ENCODE data around the gene UBAC1. TPM values are rescaled to one million over a fixed set of nuclear protein-coding genes. Genes with fewer than 3 reads are reported as not detected.
"Not testable (repeated sequence)": the region's sequence is repeated elsewhere in the genome, so short reads cannot be mapped to it uniquely, and the experiment has no call there.

Gene UBAC1
- total and polyA plus RNA-seq, 12 donors = 73.8 to 172 (median 85.5) TPM

DNA sequence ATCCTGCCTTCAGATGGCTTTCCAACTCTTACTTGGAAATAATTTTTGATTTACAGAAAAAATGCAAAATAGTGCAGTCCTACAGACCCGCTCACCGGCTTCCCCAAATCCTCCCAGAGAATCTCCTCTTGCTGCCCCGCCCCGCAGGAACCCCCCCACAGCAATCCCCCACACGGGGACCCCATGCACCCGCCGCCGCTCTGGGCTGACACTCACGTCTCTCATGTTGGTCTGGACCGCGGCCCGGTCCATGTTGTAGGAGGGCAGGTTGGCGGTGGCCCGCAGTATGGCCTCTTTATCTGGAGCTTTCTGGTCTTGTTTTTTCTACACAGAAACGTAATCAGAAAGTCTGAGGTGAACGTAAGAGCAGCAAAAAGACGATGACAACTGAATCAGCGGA, 13.6 kb downstream of the UBAC1 start:
- TF ChIP-seq, protein P1, sequence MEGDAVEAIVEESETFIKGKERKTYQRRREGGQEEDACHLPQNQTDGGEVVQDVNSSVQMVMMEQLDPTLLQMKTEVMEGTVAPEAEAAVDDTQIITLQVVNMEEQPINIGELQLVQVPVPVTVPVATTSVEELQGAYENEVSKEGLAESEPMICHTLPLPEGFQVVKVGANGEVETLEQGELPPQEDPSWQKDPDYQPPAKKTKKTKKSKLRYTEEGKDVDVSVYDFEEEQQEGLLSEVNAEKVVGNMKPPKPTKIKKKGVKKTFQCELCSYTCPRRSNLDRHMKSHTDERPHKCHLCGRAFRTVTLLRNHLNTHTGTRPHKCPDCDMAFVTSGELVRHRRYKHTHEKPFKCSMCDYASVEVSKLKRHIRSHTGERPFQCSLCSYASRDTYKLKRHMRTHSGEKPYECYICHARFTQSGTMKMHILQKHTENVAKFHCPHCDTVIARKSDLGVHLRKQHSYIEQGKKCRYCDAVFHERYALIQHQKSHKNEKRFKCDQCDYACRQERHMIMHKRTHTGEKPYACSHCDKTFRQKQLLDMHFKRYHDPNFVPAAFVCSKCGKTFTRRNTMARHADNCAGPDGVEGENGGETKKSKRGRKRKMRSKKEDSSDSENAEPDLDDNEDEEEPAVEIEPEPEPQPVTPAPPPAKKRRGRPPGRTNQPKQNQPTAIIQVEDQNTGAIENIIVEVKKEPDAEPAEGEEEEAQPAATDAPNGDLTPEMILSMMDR (IDR thresholded peaks at IDR 0.05) = no peak
- H3K36me3 ChIP-seq = peaks cover 0 to 100% (median 67%) of the 10 kb centered on the region in 9 donors
- H3K27ac ChIP-seq = no peak overlapping the region
- ATAC-seq = no peak
- WGBS, 2 donors = 89 to 93% methylated on average over 18 of the region's 18 CpGs
- DNase-seq = no peak
- no peak overlapping the region for H3K4me3 ChIP-seq
- H3K9me3 ChIP-seq = no peaks in the 10 kb centered on the region
- H3K4me1 ChIP-seq = peaks cover 0 to 10% (median under 1%) of the 10 kb centered on the region in 9 donors
- intact Hi-C loops (cut with DNase I) = loop anchor here in 1 of 10 donors (5.0 kb wide), 1 partner anchor 35 kb away; no protein-coding TSS in a partner anchor
- no peaks in the 10 kb centered on the region for H3K27me3 ChIP-seq

DNA sequence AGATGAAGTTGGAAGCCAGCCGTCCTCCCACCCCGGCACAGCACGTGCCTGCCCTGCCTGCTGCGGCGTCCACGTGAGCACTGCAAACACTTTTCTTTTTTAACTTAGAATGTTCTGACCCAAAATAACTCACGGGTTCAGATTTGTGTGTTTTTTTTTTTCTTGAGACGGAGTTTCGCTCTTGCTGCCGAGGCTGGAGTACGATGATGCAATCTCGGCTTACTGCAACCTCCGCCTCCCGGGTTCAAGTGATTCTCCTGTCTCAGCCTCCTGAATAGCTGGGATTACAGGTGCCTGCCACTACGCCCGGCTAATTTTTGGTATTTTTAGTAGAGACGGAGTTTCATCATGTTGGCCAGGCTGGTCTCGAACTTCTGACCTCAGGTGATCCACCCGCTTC, 14.1 kb downstream of the UBAC1 start:
- not testable (repeated sequence) for H3K27me3 ChIP-seq, H3K4me3 ChIP-seq, H3K27ac ChIP-seq, DNase-seq, H3K9me3 ChIP-seq, ATAC-seq
- 93 to 96% methylated on average over 19 of the region's 19 CpGs for WGBS, 2 donors
- Histone ChIP-seq H3K36me3 (peaks cover 0 to 100% (median 64%) of the 10 kb centered on the region in 9 donors), H3K4me1 (peaks cover 0 to 15% (median 5%) of the 10 kb centered on the region in 9 donors)
- intact Hi-C loops (cut with DNase I) = loop anchor here in 1 of 10 donors (5.0 kb wide), 1 partner anchor 35 kb away; no protein-coding TSS in a partner anchor

DNA sequence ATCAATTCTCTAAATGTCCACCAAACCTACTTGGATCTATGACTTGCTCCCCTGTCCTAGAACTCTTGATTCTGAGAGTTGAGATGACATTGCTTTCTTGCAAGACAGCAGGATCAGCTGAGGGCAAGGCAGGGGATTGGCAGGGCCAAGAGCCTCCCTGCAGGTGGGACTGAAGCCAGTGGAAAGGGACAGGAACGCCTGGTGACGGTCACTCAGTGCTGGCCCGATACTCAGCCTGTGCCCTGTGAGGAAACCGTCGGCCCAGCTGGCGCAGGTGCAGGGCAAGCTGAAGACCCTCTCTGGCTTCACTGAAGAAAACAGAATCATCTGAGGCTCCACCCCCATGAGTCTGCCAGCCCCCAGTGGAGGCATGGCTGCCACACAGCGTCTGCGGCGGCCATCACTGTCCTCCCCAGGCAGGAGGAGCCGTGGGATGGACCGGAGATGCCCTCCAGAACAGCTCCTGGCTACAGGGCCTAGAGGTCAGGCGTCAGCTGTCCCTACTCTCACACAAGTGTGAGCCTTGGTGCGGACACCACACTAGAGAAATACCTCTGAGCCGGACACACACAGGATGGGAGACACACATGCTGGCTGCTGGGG, 14.7 kb downstream of the UBAC1 start:
- Histone ChIP-seq H3K4me3 (no peak overlapping the region), H3K36me3 (peaks cover 0 to 100% (median 60%) of the 10 kb centered on the region in 9 donors)

DNA sequence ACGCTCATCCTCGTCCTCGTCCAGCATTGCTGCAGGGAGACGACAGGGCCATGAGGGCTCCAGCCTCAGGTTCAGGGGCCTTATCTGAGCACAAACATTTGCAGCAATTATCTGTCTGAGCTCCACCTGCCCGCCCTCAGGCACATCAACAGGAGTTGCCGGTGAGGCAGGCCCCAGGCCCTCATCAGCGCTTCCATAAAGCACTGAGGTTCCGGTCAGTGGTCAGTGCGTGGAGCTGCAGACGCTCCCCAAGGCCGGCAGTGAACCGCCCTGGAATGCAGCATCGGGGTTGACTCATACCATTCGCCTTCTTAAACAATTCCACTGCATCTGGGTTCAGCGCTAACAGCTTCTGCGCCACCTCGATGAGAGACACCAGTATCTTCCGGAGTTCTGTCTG, 15.2 kb downstream of the UBAC1 start:
- H3K27ac ChIP-seq = no peak overlapping the region
- H3K4me1 ChIP-seq = peaks cover 3 to 26% (median 10%) of the 10 kb centered on the region in 9 donors
- peaks cover 0 to 100% (median 60%) of the 10 kb centered on the region in 9 donors for H3K36me3 ChIP-seq
- no peaks in the 10 kb centered on the region for H3K9me3 ChIP-seq
- WGBS, 2 donors = 92 to 93% methylated on average over 18 of the region's 18 CpGs
- DNase-seq (no peak), ATAC-seq (no peak)
- intact Hi-C loops (cut with DNase I) = loop anchor here in 1 of 10 donors (5.0 kb wide), 1 partner anchor 34 kb away; no protein-coding TSS in a partner anchor
- no peaks in the 10 kb centered on the region for H3K27me3 ChIP-seq
- TF ChIP-seq, protein P1 (IDR thresholded peaks at IDR 0.05) = no peak
- no peak overlapping the region for H3K4me3 ChIP-seq

More for the DNA sequence above, 14.7 kb downstream of the UBAC1 start:
- DNase-seq = no peak
- peaks cover 1 to 21% (median 9%) of the 10 kb centered on the region in 9 donors for H3K4me1 ChIP-seq
- WGBS, 2 donors = 82 to 84% methylated on average over 14 of the region's 14 CpGs
- intact Hi-C loops (cut with DNase I) = loop anchor here in 1 of 10 donors (5.0 kb wide), 1 partner anchor 34 kb away; no protein-coding TSS in a partner anchor
- H3K27ac ChIP-seq = no peak overlapping the region
- H3K27me3 ChIP-seq = no peaks in the 10 kb centered on the region
- TF ChIP-seq, protein P1 (IDR thresholded peaks at IDR 0.05) = no peak
- ATAC-seq = peak in 4 of 8 donors; percentile 8 to 67 (median 46)
- no peaks in the 10 kb centered on the region for H3K9me3 ChIP-seq

Measured in heart right ventricle (tissue), 16 donors.